H1 (cell line): ENCODE measurements around the gene CAPN9. TPM values are rescaled to one million over a fixed set of nuclear protein-coding genes. Genes with fewer than 3 reads are reported as not detected.

ENCODE experiments used
- CTCF ChIA-PET: fragments of 300-600 bp; sonication (Branson Sonifier 250); formaldehyde crosslinking; loops from one replicate; lab custom pipeline; 2021; ENCODE audit not compliant: partially characterized antibody; lab: Charles Lee
- POLR2A ChIA-PET: fragments of 300-600 bp; sonication (Branson Sonifier 250); formaldehyde crosslinking; loops from one replicate; lab custom pipeline; 2021; ENCODE audit warnings: inconsistent platforms; ENCODE audit not compliant: partially characterized antibody; lab: Charles Lee
- DNase-seq, 2 experiments: peaks; one replicate each; pipeline versions ENCODE4 v3.0.0 to v3.0.0-alpha.2; 2010 to 2022; ENCODE audit warnings: low spot score in 2 of 2, low read depth in 1 of 2, mixed read lengths in 1 of 2
- FAIRE-seq: peaks from 2 replicates; lab custom pipeline; 2011; peaks lifted over from hg19 to GRCh38; lab: Jason Lieb, UNC
- H2AFZ ChIP-seq: 2 replicates; pipeline ENCODE4 v1.8.1; 2012; ENCODE audit warnings: low read length, inconsistent platforms
- H2AK5ac ChIP-seq: 2 replicates; pipeline ENCODE4 v1.6.1; 2013; ENCODE audit warnings: low read depth, low read length
- H2BK120ac ChIP-seq: replicated peaks from 2 replicates; pipeline ENCODE3; 2013; ENCODE audit warnings: low read depth, low read length, inconsistent platforms
- H2BK12ac ChIP-seq: 2 replicates; pipeline ENCODE4 v1.6.1; 2013; ENCODE audit warnings: low read depth, low read length
- H2BK15ac ChIP-seq: 2 replicates; pipeline ENCODE4 v1.6.1; 2013; ENCODE audit warnings: low read length
- H2BK20ac ChIP-seq: 2 replicates; pipeline ENCODE4 v1.6.1; 2013; ENCODE audit warnings: low read length
- H2BK5ac ChIP-seq: 2 replicates; pipeline ENCODE4 v1.6.1; 2013; ENCODE audit warnings: low read depth, low read length
- H3K14ac ChIP-seq: 2 replicates; pipeline ENCODE4 v1.6.1; 2013; ENCODE audit warnings: inconsistent platforms; ENCODE audit not compliant: insufficient read length
- H3K18ac ChIP-seq: 2 replicates; pipeline ENCODE4 v1.6.1; 2013; ENCODE audit warnings: low read length; ENCODE audit errors: extremely low read depth
- H3K23ac ChIP-seq: 2 replicates; pipeline ENCODE4 v1.6.1; 2013; ENCODE audit warnings: inconsistent platforms; ENCODE audit not compliant: insufficient read length
- H3K23me2 ChIP-seq: 2 replicates; pipeline ENCODE4 v1.6.1; 2013; ENCODE audit warnings: low read depth, low read length
- H3K27ac ChIP-seq: 2 replicates; pipeline ENCODE4 v1.6.1; 2011; ENCODE audit warnings: low read depth, low read length, inconsistent platforms
- H3K27me3 ChIP-seq, 4 experiments: replicated peaks in 1 of 4; 1 replicate in 1 of 4; 2 replicates in 3 of 4; pipeline versions ENCODE4 v1.6.1 to v1.8.1; 2011 to 2013; ENCODE audit warnings: low read length in 3 of 4, mild to moderate bottlenecking in 3 of 4, inconsistent platforms in 2 of 4, mixed read lengths in 2 of 4, moderate library complexity in 1 of 4; ENCODE audit not compliant: control insufficient read depth in 3 of 4, insufficient read depth in 3 of 4; ENCODE audit errors: extremely low read depth in 1 of 4
- H3K36me3 ChIP-seq, 4 experiments: 2 replicates each; pipeline versions ENCODE4 v1.6.1 to v1.8.1; 2011 to 2013; ENCODE audit warnings: mild to moderate bottlenecking in 4 of 4, low read length in 3 of 4, moderate library complexity in 2 of 4, control low read depth in 1 of 4, inconsistent platforms in 1 of 4; ENCODE audit not compliant: insufficient read depth in 4 of 4, control insufficient read depth in 2 of 4
- H3K4ac ChIP-seq: replicated peaks from 2 replicates; pipeline ENCODE3; 2013; ENCODE audit warnings: low read length, low read depth, mixed read lengths, inconsistent platforms; ENCODE audit not compliant: insufficient read length
- H3K4me1 ChIP-seq, 4 experiments: replicated peaks in 1 of 4; 1 replicate in 1 of 4; 2 replicates in 3 of 4; pipeline versions ENCODE4 v1.6.1 to v1.8.1; 2011 to 2013; ENCODE audit warnings: low read length in 3 of 4, inconsistent platforms in 2 of 4, mixed read lengths in 1 of 4; ENCODE audit not compliant: insufficient read depth in 4 of 4, control insufficient read depth in 3 of 4
- H3K4me2 ChIP-seq, 2 experiments: 2 replicates each; pipeline versions ENCODE4 v1.6.1 to v1.8.1; 2011 to 2013; ENCODE audit warnings: low read depth in 2 of 2, low read length in 2 of 2, control low read depth in 1 of 2, inconsistent platforms in 1 of 2, mild to moderate bottlenecking in 1 of 2; ENCODE audit not compliant: insufficient read depth in 1 of 2
- H3K4me3 ChIP-seq, 4 experiments: fragments of 200-600, 300-600 bp in 1 of 4; sonication (generic), shearing (Covaris generic), sonication (Bioruptor Twin) in 1 of 4; 2 replicates each; pipeline versions ENCODE4 v1.5.1 to v1.8.1; 2011 to 2016; ENCODE audit warnings: low read length in 4 of 4, low read depth in 3 of 4, control low read depth in 2 of 4, inconsistent platforms in 2 of 4, mild to moderate bottlenecking in 2 of 4, mixed read lengths in 1 of 4, moderate library complexity in 1 of 4; ENCODE audit not compliant: insufficient read depth in 2 of 4; ENCODE audit errors: extremely low read depth in 1 of 4
- H3K56ac ChIP-seq: replicated peaks from 2 replicates; pipeline ENCODE3; 2013; ENCODE audit warnings: low read depth, mild to moderate bottlenecking, mixed read lengths, low read length, inconsistent platforms; ENCODE audit not compliant: insufficient read length
- H3K79me1 ChIP-seq: 2 replicates; pipeline ENCODE4 v1.6.1; 2013; ENCODE audit warnings: low read depth, low read length, control low read depth
- H3K79me2 ChIP-seq, 2 experiments: 2 replicates each; pipeline versions ENCODE4 v1.6.1 to v1.8.1; 2012 to 2013; ENCODE audit warnings: low read length in 2 of 2, mild to moderate bottlenecking in 2 of 2, inconsistent platforms in 1 of 2; ENCODE audit not compliant: insufficient read depth in 2 of 2, control insufficient read depth in 1 of 2
- H3K9ac ChIP-seq, 4 experiments: replicated peaks in 1 of 4; 1 replicate in 1 of 4; 2 replicates in 3 of 4; pipeline versions ENCODE4 v1.6.1 to v1.8.1; 2011 to 2013; ENCODE audit warnings: low read depth in 3 of 4, low read length in 3 of 4, control low read depth in 2 of 4, mild to moderate bottlenecking in 2 of 4, moderate library complexity in 2 of 4, inconsistent platforms in 1 of 4; ENCODE audit errors: extremely low read depth in 1 of 4
- H3K9me3 ChIP-seq, 2 experiments: 2 replicates each; pipeline versions ENCODE4 v1.6.1 to v1.8.1; 2012 to 2013; ENCODE audit warnings: mild to moderate bottlenecking in 2 of 2, moderate library complexity in 2 of 2, control low read depth in 1 of 2, inconsistent platforms in 1 of 2, low read depth in 1 of 2, low read length in 1 of 2, mixed read lengths in 1 of 2; ENCODE audit not compliant: insufficient read depth in 2 of 2
- H4K20me1 ChIP-seq, 2 experiments: replicated peaks in 1 of 2; 2 replicates each; pipeline versions ENCODE3 to v1.8.1; 2011 to 2013; ENCODE audit warnings: inconsistent platforms in 2 of 2, low read length in 2 of 2, mild to moderate bottlenecking in 1 of 2; ENCODE audit not compliant: insufficient read depth in 2 of 2, control insufficient read depth in 1 of 2
- H4K5ac ChIP-seq: 2 replicates; pipeline ENCODE4 v1.6.1; 2013; ENCODE audit warnings: low read length, low read depth, mixed read lengths, inconsistent platforms; ENCODE audit not compliant: insufficient read length
- H4K8ac ChIP-seq: 2 replicates; pipeline ENCODE4 v1.8.0; 2013; ENCODE audit warnings: mild to moderate bottlenecking, moderate library complexity, low read length, inconsistent platforms; ENCODE audit not compliant: insufficient read depth; ENCODE audit errors: extremely low read depth
- H4K91ac ChIP-seq: replicated peaks from 2 replicates; pipeline ENCODE3; 2013; ENCODE audit warnings: low read length, mixed read lengths, inconsistent platforms; ENCODE audit not compliant: insufficient read length
- RFX5 ChIP-seq: IDR thresholded peaks from 2 replicates; pipeline ENCODE4 v1.6.1; 2011; ENCODE audit warnings: low read depth, low read length, improper control_type of control experiment, borderline replicate concordance
- YY1 ChIP-seq: IDR thresholded peaks from 2 replicates; pipeline ENCODE4 v1.6.1; 2011; ENCODE audit warnings: low read depth, mild to moderate bottlenecking, low read length
- WGBS, 2 experiments: shearing (Covaris generic) in 1 of 2; methylation state at CpG; one replicate each; pipeline versions ENCODE4 v1.1.6 to v1.1.7; 2013 to 2015; ENCODE audit warnings: low lambda C conversion rate in 2 of 2, mixed read lengths in 2 of 2, inconsistent platforms in 1 of 2, low coverage in 1 of 2, missing lambda C conversion rate in 1 of 2; ENCODE audit not compliant: insufficient replicate concordance in 2 of 2, insufficient coverage in 1 of 2, insufficient read length in 1 of 2; ENCODE audit errors: extremely low coverage in 1 of 2, missing lambda C conversion rate in 1 of 2; 5-methylcytosine and 5-hydroxymethylcytosine counted together
- polyA plus RNA-seq, 7 experiments: library from polyadenylated mRNA; depleted of rRNA in 3 of 7; stranded (reverse) in 5 of 7; unstranded in 2 of 7; fragments of >200 nt in 5 of 7; fragments of 200-250 nt in 2 of 7; gene quantifications; 1 replicate in 5 of 7; 2 replicates in 1 of 7; 4 replicates in 1 of 7; pipeline versions ENCODE4 v1.2.1 to v1.2.3, GENCODE V29; 2011 to 2013; ENCODE audit warnings: missing spikeins in 2 of 7, mixed read lengths in 2 of 7
- total RNA-seq: library from RNA; stranded (reverse); fragmentation: NEBNext Ultra II Directional; extraction: Animal tissue kit (Norgen Biotek cat#: 25700); gene quantifications from 2 replicates; pipeline ENCODE4 v1.2.1, GENCODE V29; 2021

Gene CAPN9
- total and polyA plus RNA-seq, 2 of the 8 experiments (the other 6 are each of a cell fraction or from before 2014, with no cell fraction given): 0.22 to 0.76 TPM

- H4K5ac ChIP-seq: no peak overlapping the region
- H2BK12ac ChIP-seq: peak overlapping the region; percentile 95; the same call in 1 of the 2 replicates
- H4K8ac ChIP-seq: 0 out of 2 replicates have a peak overlapping the region, but pooled peaks have one; percentile 7
- POLR2A ChIA-PET: interaction anchor here (0.8 to 1.4 kb wide), 7 partner anchors 9 to 42 kb away, joined by 3 to 6 read pairs (median 3); no protein-coding TSS in a partner anchor
- no peaks in the 10 kb centered on the region for H3K36me3 ChIP-seq
- TF ChIP-seq YY1 (no peak), RFX5 (no peak)
- FAIRE-seq: no peak
- no peak overlapping the region for H3K56ac ChIP-seq
- no peaks in the 10 kb centered on the region for H4K20me1 ChIP-seq
- no peak overlapping the region for H3K9ac ChIP-seq
- peak overlapping the region; percentile 92 for H4K91ac ChIP-seq
- peak overlapping the region; percentile 98; the same call in 1 of the 2 replicates for H2BK20ac ChIP-seq
- no peak overlapping the region for H2AFZ ChIP-seq
- no peaks in the 10 kb centered on the region; a peak in 1 of 7 replicates for H3K27me3 ChIP-seq
- CTCF ChIA-PET: interaction anchor here (0.8 to 3.2 kb wide), 4 partner anchors 9 to 410 kb away, joined by 3 to 9 read pairs (median 6); no protein-coding TSS in a partner anchor
- no peaks in the 10 kb centered on the region for H3K79me2 ChIP-seq
- H2BK15ac ChIP-seq: peak overlapping the region; percentile 88; the same call in 1 of the 2 replicates
- no peaks in the 10 kb centered on the region for H3K79me1 ChIP-seq
- H2BK5ac ChIP-seq: peak overlapping the region; percentile 95; the same call in 1 of the 2 replicates
- no peaks in the 10 kb centered on the region for H3K9me3 ChIP-seq
- H3K23me2 ChIP-seq: peaks cover 2% of the 10 kb centered on the region; the same call in 1 of the 2 replicates
- H3K4me2 ChIP-seq: peak overlapping the region; percentile 20 to 39; a peak in 3 of 4 replicates
- H3K27ac ChIP-seq: no peak overlapping the region
- no peak overlapping the region for H2BK120ac ChIP-seq
- no peak overlapping the region for H3K23ac ChIP-seq
- H2AK5ac ChIP-seq: no peak overlapping the region
- no peak overlapping the region for H3K4ac ChIP-seq
- peak overlapping the region in 1 of 4 experiments; percentile 57; a peak in 1 of 8 replicates for H3K4me3 ChIP-seq
- H3K18ac ChIP-seq: peak overlapping the region; percentile 94; the same call in 1 of the 2 replicates
- 32% methylated on average over 4 of the region's 6 CpGs; no CpG with 5 or more reads in 1 of the 2 experiments for WGBS, 2 experiments
- peaks cover 11 to 40% (median 26%) of the 10 kb centered on the region in 4 experiments for H3K4me1 ChIP-seq
- peak in 1 of 2 experiments; percentile 71 for DNase-seq
- no peak overlapping the region for H3K14ac ChIP-seq
These were observed 5.2 kb downstream of the CAPN9 start for GRCh38 chr1:230752407-230752806.
